ENCODE results near the gene F2RL1. TPM values are rescaled to one million over a fixed set of nuclear protein-coding genes. Genes with fewer than 3 reads are reported as not detected.
"Not testable (repeated sequence)": the region's sequence is repeated elsewhere in the genome, so short reads cannot be mapped to it uniquely, and the experiment has no call there.

Gene F2RL1
- polyA plus RNA-seq, 1 donor from 2014 or later = 0.12 TPM

GRCh38 chr5:76826416-76826815 lies 7.6 kb downstream of the F2RL1 start:
- not testable (repeated sequence) for H3K9me2 ChIP-seq (ENCODE audit: insufficient read depth, low read length); H3K4me3 ChIP-seq (ENCODE audit: low read length); H4K20me1 ChIP-seq (ENCODE audit: insufficient read depth); H3K27ac ChIP-seq (ENCODE audit: low read length); H3K79me2 ChIP-seq (replicated peaks; ENCODE audit: insufficient read depth, low read length); H3K27me3 ChIP-seq (ENCODE audit: insufficient read depth, low read depth, low read length); H3F3A ChIP-seq (ENCODE audit: insufficient read depth, low read length, poor library complexity, severe bottlenecking); H3K36me3 ChIP-seq (ENCODE audit: insufficient read depth, low read length); H3K9me3 ChIP-seq (ENCODE audit: low read length); H3K9ac ChIP-seq (ENCODE audit: low read length); H2AFZ ChIP-seq (ENCODE audit: low read depth, low read length); H3K4me2 ChIP-seq (ENCODE audit: low read length)

GRCh38 chr5:76831110-76831452 lies 12.3 kb downstream of the F2RL1 start:
- H3K9me3 ChIP-seq (ENCODE audit: low read length) = no peaks in the 10 kb centered on the region
- no peaks in the 10 kb centered on the region for H4K20me1 ChIP-seq (ENCODE audit: insufficient read depth)
- H3K4me2 ChIP-seq (ENCODE audit: low read length) = no peak overlapping the region
- H2AFZ ChIP-seq (ENCODE audit: low read depth, low read length) = no peak overlapping the region
- no peak overlapping the region for H3K9ac ChIP-seq (ENCODE audit: low read length)
- H3K4me3 ChIP-seq (ENCODE audit: low read length) = no peak overlapping the region
- TF ChIP-seq TAF1 (IDR thresholded peaks at IDR 0.05; ENCODE audit: low read depth) (no peak), EZH2 (IDR thresholded peaks at IDR 0.05; ENCODE audit: borderline replicate concordance, insufficient read depth, low read length, poor library complexity, severe bottlenecking) (no peak), REST (IDR thresholded peaks at IDR 0.05; ENCODE audit: borderline replicate concordance) (no peak), CTCF (IDR thresholded peaks at IDR 0.05; ENCODE audit: poor library complexity, severe bottlenecking) (no peak), RAD21 (conservative IDR thresholded peaks at IDR 0.05) (no peak), MXI1 (conservative IDR thresholded peaks at IDR 0.05; ENCODE audit: poor library complexity, severe bottlenecking) (no peak), EP300 (conservative IDR thresholded peaks at IDR 0.05; ENCODE audit: poor library complexity, severe bottlenecking) (no peak), POLR2AphosphoS5 (IDR thresholded peaks at IDR 0.05) (no peak), SMC3 (conservative IDR thresholded peaks at IDR 0.05; ENCODE audit: poor library complexity) (no peak)
- no peaks in the 10 kb centered on the region for H3K79me2 ChIP-seq (replicated peaks; ENCODE audit: insufficient read depth, low read length)
- no peak overlapping the region for H3K27ac ChIP-seq (ENCODE audit: low read length)
- H3K36me3 ChIP-seq (ENCODE audit: insufficient read depth, low read length) = no peaks in the 10 kb centered on the region
- no peaks in the 10 kb centered on the region for H3F3A ChIP-seq (ENCODE audit: insufficient read depth, low read length, poor library complexity, severe bottlenecking)
- H3K27me3 ChIP-seq (ENCODE audit: insufficient read depth, low read depth, low read length) = no peaks in the 10 kb centered on the region
- H3K9me2 ChIP-seq (ENCODE audit: insufficient read depth, low read length) = no peaks in the 10 kb centered on the region

GRCh38 chr5:76836181-76836580 lies 17.4 kb downstream of the F2RL1 start:
- Histone ChIP-seq H3K79me2 (replicated peaks; ENCODE audit: insufficient read depth, low read length) (no peaks in the 10 kb centered on the region), H3F3A (ENCODE audit: insufficient read depth, low read length, poor library complexity, severe bottlenecking) (no peaks in the 10 kb centered on the region), H3K27me3 (ENCODE audit: insufficient read depth, low read depth, low read length) (no peaks in the 10 kb centered on the region), H4K20me1 (ENCODE audit: insufficient read depth) (no peaks in the 10 kb centered on the region), H3K9ac (ENCODE audit: low read length) (no peak overlapping the region), H3K4me3 (ENCODE audit: low read length) (no peak overlapping the region), H3K27ac (ENCODE audit: low read length) (no peak overlapping the region), H2AFZ (ENCODE audit: low read depth, low read length) (no peak overlapping the region), H3K9me2 (ENCODE audit: insufficient read depth, low read length) (no peaks in the 10 kb centered on the region), H3K9me3 (ENCODE audit: low read length) (no peaks in the 10 kb centered on the region), H3K36me3 (ENCODE audit: insufficient read depth, low read length) (no peaks in the 10 kb centered on the region), H3K4me2 (ENCODE audit: low read length) (no peak overlapping the region)
- no peak for TF ChIP-seq REST (IDR thresholded peaks at IDR 0.05; ENCODE audit: borderline replicate concordance)
- TF ChIP-seq POLR2AphosphoS5 (IDR thresholded peaks at IDR 0.05) = no peak
- TF ChIP-seq TAF1 (IDR thresholded peaks at IDR 0.05; ENCODE audit: low read depth) = no peak
- TF ChIP-seq MXI1 (conservative IDR thresholded peaks at IDR 0.05; ENCODE audit: poor library complexity, severe bottlenecking) = no peak
- no peak for TF ChIP-seq CTCF (IDR thresholded peaks at IDR 0.05; ENCODE audit: poor library complexity, severe bottlenecking)
- TF ChIP-seq SMC3 (conservative IDR thresholded peaks at IDR 0.05; ENCODE audit: poor library complexity) = no peak

Data from neural cell (in vitro differentiated cells).